ACHN (cell line): Measurements from ENCODE around the gene UBTD2.
"Not testable (repeated sequence)": the region's sequence is repeated elsewhere in the genome, so short reads cannot be mapped to it uniquely, and the experiment has no call there.

Experiments used
- DNase-seq: peaks from one replicate; pipeline ENCODE4 v3.0.0-alpha.2; 2015
- in situ Hi-C: cut with HindIII; loops from 2 replicates; pipeline ENCODE4 v1.10.0; 2017; ENCODE audit warnings: low sequenced_read_pairs, low pct_ligation_motif_present, low pct_unique_long_range_greater_than_20kb

Gene UBTD2

GRCh38 chr5:172283020-172283861, at the start of gene UBTD2:
Gene UBTD2 (minus strand): TSS chr5:172283764. CDS start chr5:172283665, 99 bp downstream.
- in situ Hi-C loops, result no loop called here
- peak; percentile 71 for DNase-seq

- in situ Hi-C loops, DNase-seq: not testable (repeated sequence)
Measured at GRCh38 chr5:172326901-172327300, 43.3 kb upstream of the UBTD2 start.

GRCh38 chr5:172325452-172325851, 41.9 kb upstream of the UBTD2 start:
- in situ Hi-C loops, result no loop called here
- no peak for DNase-seq

- peak; percentile 3 for DNase-seq
- in situ Hi-C loops, result no loop called here
Measured at GRCh38 chr5:172322028-172322965, 38.7 kb upstream of the UBTD2 start.

- in situ Hi-C loops, result no loop called here
- DNase-seq, result no peak
Measured at GRCh38 chr5:172321593-172321992, 38.0 kb upstream of the UBTD2 start.

GRCh38 chr5:172319708-172320441, 36.3 kb upstream of the UBTD2 start:
- no peak for DNase-seq

GRCh38 chr5:172315587-172316493, 32.3 kb upstream of the UBTD2 start:
- no peak for DNase-seq
- in situ Hi-C loops, result no loop called here

More at GRCh38 chr5:172319708-172320441, 36.3 kb upstream of the UBTD2 start:
- in situ Hi-C loops, result no loop called here

- in situ Hi-C loops, result no loop called here
- no peak for DNase-seq
Measured at GRCh38 chr5:172313915-172314314, 30.4 kb upstream of the UBTD2 start.

GRCh38 chr5:172312286-172312685, 28.7 kb upstream of the UBTD2 start:
- in situ Hi-C loops, result no loop called here

GRCh38 chr5:172311605-172312004, 28.0 kb upstream of the UBTD2 start:
- in situ Hi-C loops, result no loop called here

More at GRCh38 chr5:172312286-172312685, 28.7 kb upstream of the UBTD2 start:
- DNase-seq, result no peak

GRCh38 chr5:172311026-172311425, 27.5 kb upstream of the UBTD2 start:
- in situ Hi-C loops, result no loop called here
- DNase-seq, result no peak

More at GRCh38 chr5:172311605-172312004, 28.0 kb upstream of the UBTD2 start:
- no peak for DNase-seq

GRCh38 chr5:172305380-172305779, 21.8 kb upstream of the UBTD2 start:
- no peak for DNase-seq
- in situ Hi-C loops, result no loop called here

- in situ Hi-C loops, result no loop called here
- no peak for DNase-seq
Measured at GRCh38 chr5:172303572-172304335, 20.2 kb upstream of the UBTD2 start.

GRCh38 chr5:172303162-172303561, 19.6 kb upstream of the UBTD2 start:
- no peak for DNase-seq
- in situ Hi-C loops, result no loop called here

- DNase-seq, result no peak
- in situ Hi-C loops, result no loop called here
Measured at GRCh38 chr5:172302047-172302710, 18.6 kb upstream of the UBTD2 start.

- no peak for DNase-seq
- in situ Hi-C loops, result no loop called here
Measured at GRCh38 chr5:172299916-172300439, 16.4 kb upstream of the UBTD2 start.
